Muscle layer of colon (tissue), 2 donors: ENCODE data around the gene CASP12.

ENCODE experiments used
- H3K27ac ChIP-seq: one replicate; pipeline ENCODE4 v1.7.0; 2013; ENCODE audit warnings: low read depth, mild to moderate bottlenecking, low read length, moderate library complexity
- H3K27me3 ChIP-seq, 2 donors: one replicate each; pipeline ENCODE4 v1.7.0; 2013; ENCODE audit warnings: low read length in 2 of 2, mild to moderate bottlenecking in 2 of 2; ENCODE audit not compliant: insufficient read depth in 2 of 2, control insufficient read depth in 1 of 2
- H3K36me3 ChIP-seq: one replicate; pipeline ENCODE4 v1.7.0; 2013; ENCODE audit warnings: mild to moderate bottlenecking, low read length; ENCODE audit not compliant: insufficient read depth
- H3K4me1 ChIP-seq: one replicate; pipeline ENCODE4 v1.7.0; 2013; ENCODE audit warnings: mild to moderate bottlenecking, low read length; ENCODE audit not compliant: insufficient read depth
- H3K4me3 ChIP-seq, 2 donors: one replicate each; pipeline ENCODE4 v1.7.0; 2013; ENCODE audit warnings: low read length in 2 of 2, low read depth in 1 of 2, mild to moderate bottlenecking in 1 of 2, moderate library complexity in 1 of 2
- H3K9ac ChIP-seq: one replicate; pipeline ENCODE4 v1.7.0; 2013; ENCODE audit warnings: low read length
- H3K9me3 ChIP-seq: one replicate; pipeline ENCODE4 v1.7.0; 2013; ENCODE audit warnings: mild to moderate bottlenecking, low read length
- donor health status: abdominal sarcoma.
- donor health status: Adenocarcinoma of cecum.

Gene CASP12

GRCh38 chr11:104917271-104918112 lies 19.2 kb upstream of the CASP12 start:
- H3K9me3 ChIP-seq: no peaks in the 10 kb centered on the region
- H3K9ac ChIP-seq: peak overlapping the region; percentile 9
- no peaks in the 10 kb centered on the region for H3K27me3 ChIP-seq
- no peak overlapping the region for H3K27ac ChIP-seq
- H3K4me1 ChIP-seq: peaks cover 4% of the 10 kb centered on the region
- no peaks in the 10 kb centered on the region for H3K36me3 ChIP-seq
- peak overlapping the region; percentile 10 to 54 for H3K4me3 ChIP-seq

GRCh38 chr11:104916442-104916841 lies 18.2 kb upstream of the CASP12 start:
- H3K36me3 ChIP-seq: no peaks in the 10 kb centered on the region
- H3K4me3 ChIP-seq: no peak overlapping the region
- H3K27ac ChIP-seq: no peak overlapping the region

GRCh38 chr11:104912102-104912501 lies 13.8 kb upstream of the CASP12 start:
- Histone ChIP-seq H3K9me3 (no peaks in the 10 kb centered on the region), H3K36me3 (no peaks in the 10 kb centered on the region), H3K27me3 (no peaks in the 10 kb centered on the region), H3K27ac (no peak overlapping the region), H3K9ac (no peak overlapping the region), H3K4me1 (peaks cover 4% of the 10 kb centered on the region), H3K4me3 (no peak overlapping the region)

More at GRCh38 chr11:104916442-104916841, 18.2 kb upstream of the CASP12 start:
- peaks cover 4% of the 10 kb centered on the region for H3K4me1 ChIP-seq
- H3K9me3 ChIP-seq: no peaks in the 10 kb centered on the region
- H3K27me3 ChIP-seq: no peaks in the 10 kb centered on the region
- H3K9ac ChIP-seq: no peak overlapping the region

DNA sequence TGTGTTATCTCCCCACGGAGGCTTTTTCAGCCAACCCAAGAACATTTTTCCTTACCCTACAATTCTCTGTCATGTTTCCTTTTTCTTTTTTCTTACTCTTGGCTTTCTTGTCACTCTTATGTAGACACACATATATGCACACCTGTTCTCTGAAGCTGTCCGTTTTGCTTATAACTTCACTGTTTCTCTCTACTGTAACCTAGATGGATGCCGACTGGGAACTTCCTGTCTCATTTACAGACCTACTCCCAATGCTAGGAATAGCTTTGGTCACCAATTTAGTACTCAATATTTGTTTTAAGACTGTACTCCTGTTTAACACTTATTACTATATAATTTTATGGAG lies 9.9 kb upstream of the CASP12 start:
- H3K27me3 ChIP-seq: no peaks in the 10 kb centered on the region
- H3K27ac ChIP-seq: no peak overlapping the region
- no peaks in the 10 kb centered on the region for H3K9me3 ChIP-seq
- no peaks in the 10 kb centered on the region for H3K36me3 ChIP-seq
- no peak overlapping the region for H3K9ac ChIP-seq
- no peak overlapping the region for H3K4me3 ChIP-seq
- no peaks in the 10 kb centered on the region for H3K4me1 ChIP-seq

GRCh38 chr11:104907521-104908185 lies 9.4 kb upstream of the CASP12 start:
- no peaks in the 10 kb centered on the region for H3K9me3 ChIP-seq
- no peak overlapping the region for H3K9ac ChIP-seq
- no peak overlapping the region for H3K4me3 ChIP-seq
- no peaks in the 10 kb centered on the region for H3K36me3 ChIP-seq
- H3K27ac ChIP-seq: no peak overlapping the region
- H3K27me3 ChIP-seq: no peaks in the 10 kb centered on the region
- H3K4me1 ChIP-seq: no peaks in the 10 kb centered on the region

DNA sequence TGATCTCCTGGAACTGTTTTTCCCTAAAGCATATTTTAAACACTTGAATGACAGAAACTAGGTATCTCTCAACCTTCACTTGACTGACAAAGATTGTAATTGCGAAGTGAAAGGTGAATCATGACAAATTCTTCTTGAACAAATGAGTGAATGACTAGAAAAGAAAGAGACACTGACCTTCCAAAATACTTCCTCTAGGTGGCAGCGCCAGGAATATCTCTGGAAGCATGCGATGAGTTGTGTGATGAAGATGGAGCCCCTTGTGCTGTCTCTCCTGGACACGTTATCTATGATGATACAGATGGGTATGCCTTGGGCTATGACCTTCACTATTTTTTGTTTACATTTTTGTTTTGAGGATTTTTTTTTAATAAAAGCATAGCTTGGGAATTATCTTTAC lies 7.0 kb upstream of the CASP12 start:
- Histone ChIP-seq H3K36me3 (no peaks in the 10 kb centered on the region), H3K4me3 (no peak overlapping the region), H3K27ac (no peak overlapping the region), H3K9me3 (no peaks in the 10 kb centered on the region), H3K27me3 (no peaks in the 10 kb centered on the region), H3K4me1 (no peaks in the 10 kb centered on the region), H3K9ac (no peak overlapping the region)

DNA sequence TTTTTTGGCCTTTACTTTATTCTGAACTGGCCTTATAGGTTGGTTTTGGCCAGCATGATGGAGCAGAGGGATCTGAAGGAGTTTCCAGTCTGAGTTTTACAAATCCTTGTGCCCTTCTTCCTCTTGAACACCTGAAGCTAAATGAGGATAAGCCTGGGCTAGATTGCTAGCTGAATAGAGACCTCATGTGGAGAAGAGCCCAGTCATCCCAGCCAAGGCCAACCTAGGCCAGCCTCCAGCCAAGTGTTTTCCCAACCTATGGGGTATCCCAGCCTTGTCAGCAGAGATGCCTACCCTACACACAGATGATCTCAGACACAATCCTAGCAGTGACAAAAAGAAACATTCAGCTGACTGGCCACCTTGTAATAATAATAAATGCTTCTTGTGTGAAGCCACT lies 966 bp upstream of the CASP12 start:
- Histone ChIP-seq H3K4me3 (no peak overlapping the region), H3K27me3 (no peaks in the 10 kb centered on the region), H3K9me3 (no peaks in the 10 kb centered on the region), H3K36me3 (no peaks in the 10 kb centered on the region), H3K4me1 (peaks cover 12% of the 10 kb centered on the region), H3K9ac (no peak overlapping the region), H3K27ac (no peak overlapping the region)

- H3K9me3 ChIP-seq: no peaks in the 10 kb centered on the region
- H3K36me3 ChIP-seq: no peaks in the 10 kb centered on the region
- H3K27me3 ChIP-seq: no peaks in the 10 kb centered on the region
- H3K4me3 ChIP-seq: peak overlapping the region in 1 of 2 donors; percentile 15
- peak overlapping the region; percentile 17 for H3K27ac ChIP-seq
- H3K9ac ChIP-seq: no peak overlapping the region
- H3K4me1 ChIP-seq: peaks cover 12% of the 10 kb centered on the region
Measured at GRCh38 chr11:104898685-104899013, 389 bp upstream of the CASP12 start.

- Histone ChIP-seq H3K4me3 (no peak overlapping the region), H3K36me3 (peaks cover 4% of the 10 kb centered on the region), H3K27ac (no peak overlapping the region)
Measured at GRCh38 chr11:104895634-104896033, 2.6 kb downstream of the CASP12 start.

DNA sequence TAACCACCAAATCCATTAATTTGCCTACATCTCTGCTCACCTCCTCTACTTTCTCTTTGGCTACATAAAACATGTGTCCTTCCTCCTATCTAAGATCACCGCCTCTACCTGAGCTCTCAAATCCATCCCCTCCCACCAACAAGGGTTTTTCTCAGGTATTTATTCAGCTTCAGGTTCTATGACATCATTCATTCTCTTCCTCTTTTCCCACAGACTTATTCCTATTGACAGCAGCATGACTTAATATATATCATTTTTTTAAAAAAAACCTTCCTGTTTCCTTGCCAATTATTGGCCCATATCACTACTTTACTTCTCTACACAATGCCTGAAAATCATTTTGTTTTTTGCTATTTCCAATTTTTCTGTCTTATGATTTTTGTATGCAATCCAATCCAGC lies 4.4 kb downstream of the CASP12 start:
- no peaks in the 10 kb centered on the region for H3K27me3 ChIP-seq
- no peak overlapping the region for H3K9ac ChIP-seq
- no peaks in the 10 kb centered on the region for H3K9me3 ChIP-seq
- H3K4me1 ChIP-seq: peaks cover 12% of the 10 kb centered on the region
- peaks cover 4% of the 10 kb centered on the region for H3K36me3 ChIP-seq
- H3K27ac ChIP-seq: no peak overlapping the region
- no peak overlapping the region for H3K4me3 ChIP-seq

More at GRCh38 chr11:104895634-104896033, 2.6 kb downstream of the CASP12 start:
- Histone ChIP-seq H3K9ac (no peak overlapping the region), H3K9me3 (no peaks in the 10 kb centered on the region), H3K27me3 (no peaks in the 10 kb centered on the region), H3K4me1 (peaks cover 12% of the 10 kb centered on the region)

- no peak overlapping the region for H3K4me3 ChIP-seq
- H3K36me3 ChIP-seq: peaks cover 4% of the 10 kb centered on the region
- H3K4me1 ChIP-seq: peaks cover 12% of the 10 kb centered on the region
- no peaks in the 10 kb centered on the region for H3K27me3 ChIP-seq
- no peak overlapping the region for H3K27ac ChIP-seq
- H3K9ac ChIP-seq: no peak overlapping the region
- H3K9me3 ChIP-seq: no peaks in the 10 kb centered on the region
Measured at GRCh38 chr11:104892723-104893511, 5.3 kb downstream of the CASP12 start.
